ENCODE results near the gene NEXN.
A peak's percentile ranks its signal among the peaks of the same experiment; 100 is the strongest.
"Not testable (repeated sequence)": the region's sequence is repeated elsewhere in the genome, so short reads cannot be mapped to it uniquely, and the experiment has no call there.

NEXN gene

GRCh38 chr1:77961392-77961791, 73.0 kb downstream of the NEXN start:
- no peak for DNase-seq (ENCODE audit: low read depth in 3 of 3)

GRCh38 chr1:77966291-77966690, 77.9 kb downstream of the NEXN start:
- no peak for DNase-seq (ENCODE audit: low read depth in 3 of 3)

GRCh38 chr1:77970192-77970591, 81.8 kb downstream of the NEXN start:
- no peak for DNase-seq (ENCODE audit: low read depth in 3 of 3)

GRCh38 chr1:77972080-77972479, 83.7 kb downstream of the NEXN start:
- no peak for DNase-seq (ENCODE audit: low read depth in 3 of 3)

- DNase-seq (ENCODE audit: low read depth in 3 of 3) = no peak
Observed at GRCh38 chr1:77975386-77975785, 87.0 kb downstream of the NEXN start.

- DNase-seq (ENCODE audit: low read depth in 3 of 3) = no peak
Observed at GRCh38 chr1:77975907-77976306, 87.5 kb downstream of the NEXN start.

- no peak for DNase-seq (ENCODE audit: low read depth in 3 of 3)
Observed at GRCh38 chr1:77976433-77977076, 88.1 kb downstream of the NEXN start.

- no peak for DNase-seq (ENCODE audit: low read depth in 3 of 3)
Observed at GRCh38 chr1:77977989-77978292, 89.5 kb downstream of the NEXN start.

- peak; percentile 46 to 72 (median 62) for DNase-seq (ENCODE audit: low read depth in 3 of 3)
Observed at GRCh38 chr1:77978293-77978968, 90.0 kb downstream of the NEXN start.

- DNase-seq (ENCODE audit: low read depth in 3 of 3) = peak; percentile 87 to 95 (median 91)
Observed at GRCh38 chr1:77978969-77979876, 90.8 kb downstream of the NEXN start, which contains the start of gene FUBP1. Gene FUBP1 (minus strand): TSS chr1:77979072. CDS start chr1:77979004, 68 bp downstream.

GRCh38 chr1:77983352-77983996, 95.0 kb downstream of the NEXN start:
- not testable (repeated sequence) for DNase-seq (ENCODE audit: low read depth in 3 of 3)

GRCh38 chr1:77983997-77984355, 95.6 kb downstream of the NEXN start:
- DNase-seq (ENCODE audit: low read depth in 3 of 3) = no peak

- no peak for DNase-seq (ENCODE audit: low read depth in 3 of 3)
Observed at GRCh38 chr1:77984629-77985028, 96.2 kb downstream of the NEXN start.

GRCh38 chr1:77986810-77987209, 98.4 kb downstream of the NEXN start:
- no peak for DNase-seq (ENCODE audit: low read depth in 3 of 3)

GRCh38 chr1:77987919-77988318, 99.5 kb downstream of the NEXN start:
- DNase-seq (ENCODE audit: low read depth in 3 of 3) = no peak

GRCh38 chr1:77989744-77990143, 101.3 kb downstream of the NEXN start:
- no peak for DNase-seq (ENCODE audit: low read depth in 3 of 3)

GRCh38 chr1:77990629-77991204, 102.3 kb downstream of the NEXN start:
- no peak for DNase-seq (ENCODE audit: low read depth in 3 of 3)

GRCh38 chr1:77991638-77992037, 103.2 kb downstream of the NEXN start:
- DNase-seq (ENCODE audit: low read depth in 3 of 3) = no peak

Measured in stimulated activated CD4-positive, alpha-beta T cell treated with anti-CD3 and anti-CD28 coated beads, TNF-alpha, amount 100 ng/mL, for 24 hours (primary cell).